OCI-LY3 (cell line): ENCODE results near the gene CCDC182.

Source experiments
- H2AFZ ChIP-seq: fragments of 200-600, 300-600 bp; shearing (Covaris generic); 2 replicates; pipeline ENCODE4 v1.6.0; 2014; ENCODE audit warnings: antibody characterized with exemption, low read depth, low read length
- H3K27ac ChIP-seq: fragments of 200-600, 300-600 bp; sonication (generic); 2 replicates; pipeline ENCODE4 v1.5.1; 2014; ENCODE audit warnings: mild to moderate bottlenecking, low read length, moderate library complexity, mixed read lengths
- H3K27me3 ChIP-seq: fragments of 200-600, 300-600 bp; sonication (generic); 2 replicates; pipeline ENCODE4 v1.6.1; 2014; ENCODE audit warnings: low read depth, low read length, mixed read lengths
- H3K36me3 ChIP-seq: fragments of 200-600, 300-600 bp; sonication (generic); replicated peaks from 2 replicates; pipeline ENCODE3; 2014; ENCODE audit warnings: low read depth, low read length, mixed read lengths
- H3K4me1 ChIP-seq: fragments of 300-600, 200-600 bp; sonication (generic); 2 replicates; pipeline ENCODE4 v1.6.1; 2014; ENCODE audit warnings: low read length, mixed read lengths
- H3K4me2 ChIP-seq: fragments of 200-600, 300-600 bp; sonication (generic); 2 replicates; pipeline ENCODE4 v1.6.1; 2014; ENCODE audit warnings: low read length, mixed read lengths
- H3K4me3 ChIP-seq: fragments of 300-600, 200-600 bp; sonication (generic); 2 replicates; pipeline ENCODE4 v1.5.1; 2014; ENCODE audit warnings: antibody characterized with exemption, mild to moderate bottlenecking, low read length, moderate library complexity
- H3K79me2 ChIP-seq: fragments of 300-600, 200-600 bp; shearing (Covaris generic); 2 replicates; pipeline ENCODE4 v1.6.1; 2014; ENCODE audit warnings: mild to moderate bottlenecking, low read length, mixed read lengths
- H3K9ac ChIP-seq: fragments of 300-600, 200-600 bp; shearing (Covaris generic); 2 replicates; pipeline ENCODE4 v1.6.0; 2014; ENCODE audit warnings: mild to moderate bottlenecking, low read length, moderate library complexity
- H3K9me3 ChIP-seq: fragments of 200-600, 300-600 bp; shearing (Covaris generic); 2 replicates; pipeline ENCODE4 v1.6.1; 2014; ENCODE audit warnings: low read length, mixed read lengths; ENCODE audit not compliant: insufficient read depth
- H4K20me1 ChIP-seq: fragments of 200-600, 300-600 bp; sonication (generic); 2 replicates; pipeline ENCODE4 v1.6.1; 2016; ENCODE audit warnings: low read length, mixed read lengths; ENCODE audit not compliant: insufficient read depth
- EZH2phosphoT487 ChIP-seq: fragments of 200-600 bp; shearing (Covaris generic); IDR thresholded peaks from 2 replicates; pipeline ENCODE4 v1.6.1; 2018; ENCODE audit warnings: antibody characterized with exemption, mixed run types, low read depth
- TF ChIP-seq, protein P1 (sequence below): fragments of 200-600, 300-600 bp; sonication (generic); IDR thresholded peaks from 2 replicates; pipeline ENCODE4 v1.5.1; 2014; ENCODE audit warnings: antibody characterized with exemption, low read length, low read depth

CCDC182 gene

DNA sequence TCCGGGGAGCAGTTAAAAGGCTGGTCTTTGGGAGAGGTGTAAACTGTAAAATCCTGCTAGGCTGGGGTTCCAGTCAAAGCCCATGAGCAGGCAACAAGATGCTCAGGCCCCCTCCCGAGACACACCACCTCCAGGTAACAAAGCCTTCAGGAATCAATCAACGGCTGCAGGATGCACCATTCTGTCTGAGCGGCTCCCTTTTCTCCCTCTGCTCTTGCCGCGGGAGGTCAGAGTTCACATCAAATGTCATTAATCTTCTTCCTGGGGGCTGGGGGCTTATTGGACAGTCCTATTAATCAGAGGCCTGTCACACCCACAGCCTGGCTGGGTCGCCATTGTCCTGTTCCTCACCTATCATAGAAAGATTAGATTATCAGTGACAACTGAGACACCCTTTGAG, 11.9 kb upstream of the CCDC182 start:
- no peaks in the 10 kb centered on the region for H3K79me2 ChIP-seq
- no peak overlapping the region for H3K9ac ChIP-seq
- no peak overlapping the region for H2AFZ ChIP-seq
- H3K4me2 ChIP-seq = no peak overlapping the region
- TF ChIP-seq, protein P1, sequence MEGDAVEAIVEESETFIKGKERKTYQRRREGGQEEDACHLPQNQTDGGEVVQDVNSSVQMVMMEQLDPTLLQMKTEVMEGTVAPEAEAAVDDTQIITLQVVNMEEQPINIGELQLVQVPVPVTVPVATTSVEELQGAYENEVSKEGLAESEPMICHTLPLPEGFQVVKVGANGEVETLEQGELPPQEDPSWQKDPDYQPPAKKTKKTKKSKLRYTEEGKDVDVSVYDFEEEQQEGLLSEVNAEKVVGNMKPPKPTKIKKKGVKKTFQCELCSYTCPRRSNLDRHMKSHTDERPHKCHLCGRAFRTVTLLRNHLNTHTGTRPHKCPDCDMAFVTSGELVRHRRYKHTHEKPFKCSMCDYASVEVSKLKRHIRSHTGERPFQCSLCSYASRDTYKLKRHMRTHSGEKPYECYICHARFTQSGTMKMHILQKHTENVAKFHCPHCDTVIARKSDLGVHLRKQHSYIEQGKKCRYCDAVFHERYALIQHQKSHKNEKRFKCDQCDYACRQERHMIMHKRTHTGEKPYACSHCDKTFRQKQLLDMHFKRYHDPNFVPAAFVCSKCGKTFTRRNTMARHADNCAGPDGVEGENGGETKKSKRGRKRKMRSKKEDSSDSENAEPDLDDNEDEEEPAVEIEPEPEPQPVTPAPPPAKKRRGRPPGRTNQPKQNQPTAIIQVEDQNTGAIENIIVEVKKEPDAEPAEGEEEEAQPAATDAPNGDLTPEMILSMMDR = no peak
- no peak for TF ChIP-seq EZH2phosphoT487
- no peaks in the 10 kb centered on the region for H3K36me3 ChIP-seq
- no peak overlapping the region for H3K4me3 ChIP-seq
- peaks cover 4% of the 10 kb centered on the region; the same call in 1 of the 2 replicates for H3K27me3 ChIP-seq
- no peak overlapping the region for H3K27ac ChIP-seq
- no peaks in the 10 kb centered on the region for H3K9me3 ChIP-seq
- no peaks in the 10 kb centered on the region for H3K4me1 ChIP-seq
- H4K20me1 ChIP-seq = no peaks in the 10 kb centered on the region

DNA sequence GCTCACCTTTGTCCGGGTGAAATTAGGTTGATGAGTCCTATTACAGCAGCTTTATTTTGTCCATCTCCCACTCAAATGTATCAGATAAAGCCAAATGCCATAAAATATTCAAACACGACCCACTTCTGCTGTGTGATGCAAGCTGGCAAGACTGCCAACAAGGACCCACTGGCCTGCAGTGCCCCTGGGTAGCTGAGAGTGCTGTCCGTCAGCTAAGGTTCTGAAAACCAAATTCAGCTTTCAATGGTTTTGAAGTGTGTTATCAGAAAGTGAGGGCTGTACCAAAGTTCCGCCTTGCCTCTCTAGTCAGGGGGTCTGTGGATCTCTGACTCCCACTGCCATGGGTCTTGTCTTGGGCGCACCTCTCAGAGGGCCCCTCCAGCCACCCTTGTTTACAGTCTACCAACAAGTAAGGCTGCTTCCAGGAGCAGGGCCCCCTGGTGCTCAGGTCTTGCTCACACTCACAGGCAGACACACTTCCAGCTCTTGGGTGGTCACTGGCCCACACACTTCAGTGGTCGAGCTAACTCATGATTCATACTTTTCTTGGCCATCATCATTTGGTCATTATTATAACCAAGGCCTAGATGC, 10.5 kb upstream of the CCDC182 start:
- H3K4me2 ChIP-seq = no peak overlapping the region
- 0 out of 2 replicates have a peak, but pooled peaks cover under 1% of the 10 kb centered on the region for H3K27me3 ChIP-seq
- H3K4me3 ChIP-seq = no peak overlapping the region
- no peak overlapping the region for H3K27ac ChIP-seq
- H3K79me2 ChIP-seq = no peaks in the 10 kb centered on the region
- H3K36me3 ChIP-seq = no peaks in the 10 kb centered on the region
- no peaks in the 10 kb centered on the region for H3K9me3 ChIP-seq
- TF ChIP-seq EZH2phosphoT487 = no peak
- TF ChIP-seq, protein P1 = no peak
- H4K20me1 ChIP-seq = no peaks in the 10 kb centered on the region
- H3K4me1 ChIP-seq = no peaks in the 10 kb centered on the region
- H2AFZ ChIP-seq = no peak overlapping the region
- no peak overlapping the region for H3K9ac ChIP-seq

DNA sequence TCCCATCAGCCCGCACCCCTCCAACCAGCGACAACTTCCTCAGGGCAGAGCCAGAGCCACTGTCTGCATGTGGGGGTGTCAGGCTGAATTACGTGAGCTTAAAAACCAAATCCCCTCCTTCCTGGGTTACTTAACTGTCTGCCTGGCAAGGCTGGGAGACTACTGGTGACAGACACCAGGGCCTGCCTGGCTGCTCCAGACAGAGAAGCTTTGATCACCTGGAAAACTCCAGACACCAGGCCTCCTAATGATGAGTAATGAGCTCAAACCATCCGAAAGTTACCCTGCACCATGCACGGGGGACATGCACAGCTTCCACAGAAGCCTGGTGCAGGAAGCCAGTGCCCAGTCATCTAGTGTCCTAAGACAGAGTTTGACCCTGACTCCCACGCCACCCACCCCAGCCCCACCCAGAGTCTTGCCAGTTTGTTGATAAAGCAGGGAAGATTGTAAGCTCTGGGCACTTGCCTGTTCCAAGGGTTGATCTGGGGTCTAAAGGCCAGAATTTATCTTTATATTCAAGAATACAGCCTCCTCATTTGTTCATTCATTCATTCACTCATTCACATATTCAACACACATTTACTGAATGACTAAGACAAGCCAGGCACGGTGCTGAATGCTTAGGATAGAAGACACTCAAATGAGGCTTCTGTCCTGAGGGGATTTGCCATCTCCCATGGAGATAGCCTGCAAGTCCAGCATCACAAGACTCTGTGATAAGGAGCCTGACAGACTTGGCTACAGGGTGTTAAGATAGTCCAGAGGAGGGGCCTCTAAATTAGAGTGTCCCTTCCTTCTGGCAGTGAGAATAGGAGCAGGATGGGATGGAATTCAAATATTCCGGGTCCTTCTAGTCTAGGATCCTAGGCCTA, 7.2 kb upstream of the CCDC182 start:
- H3K4me3 ChIP-seq = no peak overlapping the region
- H3K4me2 ChIP-seq = no peak overlapping the region
- H3K4me1 ChIP-seq = peaks cover 2% of the 10 kb centered on the region
- no peak overlapping the region for H3K27ac ChIP-seq
- H3K79me2 ChIP-seq = no peaks in the 10 kb centered on the region
- H3K27me3 ChIP-seq = 0 out of 2 replicates have a peak, but pooled peaks cover 5% of the 10 kb centered on the region
- no peak overlapping the region for H2AFZ ChIP-seq
- TF ChIP-seq EZH2phosphoT487 = no peak
- TF ChIP-seq, protein P1 = no peak
- no peaks in the 10 kb centered on the region for H4K20me1 ChIP-seq
- H3K36me3 ChIP-seq = no peaks in the 10 kb centered on the region
- no peaks in the 10 kb centered on the region for H3K9me3 ChIP-seq
- no peak overlapping the region for H3K9ac ChIP-seq

DNA sequence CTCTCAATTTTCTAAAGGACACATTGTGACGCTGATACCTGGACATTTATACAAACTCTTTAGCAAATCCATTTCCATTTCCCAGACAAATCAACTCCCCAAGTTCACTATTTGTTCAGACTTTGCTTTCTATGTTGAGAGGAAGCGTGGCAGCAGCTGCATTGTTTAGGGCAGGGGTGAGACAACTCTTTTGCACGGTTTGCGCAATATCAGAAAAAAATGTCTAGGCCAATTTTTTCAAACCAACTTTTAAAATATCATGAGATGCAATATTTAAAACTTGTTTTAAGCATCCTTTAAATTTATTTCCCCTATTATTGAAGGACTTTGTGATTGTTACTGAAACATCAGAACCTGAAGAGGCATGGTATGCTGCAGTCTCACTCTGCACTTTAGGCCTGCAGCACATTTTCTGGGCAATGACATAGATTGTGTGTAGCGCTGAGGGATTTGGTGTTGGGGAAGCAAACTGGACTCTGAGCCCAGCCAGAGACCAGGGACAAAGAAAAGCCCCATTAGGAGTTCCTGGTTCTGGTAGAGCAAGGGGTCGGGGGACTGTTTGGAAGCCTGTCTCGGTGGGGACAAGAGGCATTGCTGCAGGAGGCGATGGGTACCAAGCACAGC, 6.4 kb upstream of the CCDC182 start:
- no peak overlapping the region for H3K9ac ChIP-seq

More for the DNA sequence above, 6.4 kb upstream of the CCDC182 start:
- H3K36me3 ChIP-seq = no peaks in the 10 kb centered on the region
- TF ChIP-seq EZH2phosphoT487 = no peak
- TF ChIP-seq, protein P1 = no peak
- no peak overlapping the region for H2AFZ ChIP-seq
- no peaks in the 10 kb centered on the region for H3K79me2 ChIP-seq
- H3K27ac ChIP-seq = no peak overlapping the region
- H3K27me3 ChIP-seq = 0 out of 2 replicates have a peak, but pooled peaks cover 5% of the 10 kb centered on the region
- no peaks in the 10 kb centered on the region for H3K9me3 ChIP-seq
- no peak overlapping the region for H3K4me3 ChIP-seq
- no peaks in the 10 kb centered on the region for H4K20me1 ChIP-seq
- H3K4me2 ChIP-seq = no peak overlapping the region
- peaks cover 5% of the 10 kb centered on the region for H3K4me1 ChIP-seq
